ENCODE results near the gene CRYBB2.

DNA sequence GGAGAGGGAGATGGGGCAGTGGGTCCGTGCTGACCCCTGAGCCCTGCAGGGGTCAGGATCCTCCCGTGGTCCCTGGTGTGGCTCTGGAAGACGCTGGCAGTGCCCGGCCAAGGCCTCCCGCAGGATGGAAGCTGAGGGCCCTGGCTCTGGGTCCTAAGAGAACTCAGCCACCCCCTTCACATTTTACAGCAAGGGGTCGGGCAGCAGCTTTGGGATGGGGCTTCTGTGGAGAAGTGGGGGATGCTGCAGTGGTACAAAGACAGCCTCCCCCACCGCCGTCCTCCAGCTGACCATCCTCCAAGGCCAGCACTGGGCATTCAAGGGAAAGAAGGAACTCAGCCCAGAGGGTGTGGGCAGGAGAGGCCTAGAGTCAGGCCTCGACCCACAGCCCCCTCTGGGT lies 41.5 kb upstream of the CRYBB2 start:
- TF ChIP-seq, protein P1, sequence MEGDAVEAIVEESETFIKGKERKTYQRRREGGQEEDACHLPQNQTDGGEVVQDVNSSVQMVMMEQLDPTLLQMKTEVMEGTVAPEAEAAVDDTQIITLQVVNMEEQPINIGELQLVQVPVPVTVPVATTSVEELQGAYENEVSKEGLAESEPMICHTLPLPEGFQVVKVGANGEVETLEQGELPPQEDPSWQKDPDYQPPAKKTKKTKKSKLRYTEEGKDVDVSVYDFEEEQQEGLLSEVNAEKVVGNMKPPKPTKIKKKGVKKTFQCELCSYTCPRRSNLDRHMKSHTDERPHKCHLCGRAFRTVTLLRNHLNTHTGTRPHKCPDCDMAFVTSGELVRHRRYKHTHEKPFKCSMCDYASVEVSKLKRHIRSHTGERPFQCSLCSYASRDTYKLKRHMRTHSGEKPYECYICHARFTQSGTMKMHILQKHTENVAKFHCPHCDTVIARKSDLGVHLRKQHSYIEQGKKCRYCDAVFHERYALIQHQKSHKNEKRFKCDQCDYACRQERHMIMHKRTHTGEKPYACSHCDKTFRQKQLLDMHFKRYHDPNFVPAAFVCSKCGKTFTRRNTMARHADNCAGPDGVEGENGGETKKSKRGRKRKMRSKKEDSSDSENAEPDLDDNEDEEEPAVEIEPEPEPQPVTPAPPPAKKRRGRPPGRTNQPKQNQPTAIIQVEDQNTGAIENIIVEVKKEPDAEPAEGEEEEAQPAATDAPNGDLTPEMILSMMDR (IDR thresholded peaks at IDR 0.05): no peak
- TF ChIP-seq EZH2 (IDR thresholded peaks at IDR 0.05; ENCODE audit: borderline replicate concordance, insufficient read depth, low read depth, low read length, poor library complexity, severe bottlenecking): no peak
